Gastroesophageal sphincter (tissue), 3 donors: Measurements from ENCODE around the gene UBE2J2.

ENCODE experiments used
- CTCF ChIP-seq, 4 experiments: fragments of 200-600 bp in 2 of 4; fragments of 450-650 bp in 2 of 4; sonication (generic) in 1 of 4; IDR thresholded peaks; one replicate each; pipeline ENCODE4 v1.5.1; 2017 to 2019; ENCODE audit warnings: antibody characterized with exemption in 4 of 4, mild to moderate bottlenecking in 2 of 4, moderate library complexity in 2 of 4
- EP300 ChIP-seq: sonication (generic); formaldehyde crosslinking; IDR thresholded peaks from one replicate; pipeline ENCODE4 v1.6.1; 2017; ENCODE audit warnings: antibody characterized with exemption, mild to moderate bottlenecking
- POLR2A ChIP-seq, 2 donors: fragments of 450-650 bp; IDR thresholded peaks; one replicate each; pipeline ENCODE4 v1.6.1; 2017; ENCODE audit warnings: antibody characterized with exemption in 2 of 2, mild to moderate bottlenecking in 2 of 2, moderate library complexity in 1 of 2
- POLR2AphosphoS5 ChIP-seq: sonication (generic); formaldehyde crosslinking; IDR thresholded peaks from one replicate; pipeline ENCODE4 v1.6.1; 2017; ENCODE audit warnings: antibody characterized with exemption

DNA sequence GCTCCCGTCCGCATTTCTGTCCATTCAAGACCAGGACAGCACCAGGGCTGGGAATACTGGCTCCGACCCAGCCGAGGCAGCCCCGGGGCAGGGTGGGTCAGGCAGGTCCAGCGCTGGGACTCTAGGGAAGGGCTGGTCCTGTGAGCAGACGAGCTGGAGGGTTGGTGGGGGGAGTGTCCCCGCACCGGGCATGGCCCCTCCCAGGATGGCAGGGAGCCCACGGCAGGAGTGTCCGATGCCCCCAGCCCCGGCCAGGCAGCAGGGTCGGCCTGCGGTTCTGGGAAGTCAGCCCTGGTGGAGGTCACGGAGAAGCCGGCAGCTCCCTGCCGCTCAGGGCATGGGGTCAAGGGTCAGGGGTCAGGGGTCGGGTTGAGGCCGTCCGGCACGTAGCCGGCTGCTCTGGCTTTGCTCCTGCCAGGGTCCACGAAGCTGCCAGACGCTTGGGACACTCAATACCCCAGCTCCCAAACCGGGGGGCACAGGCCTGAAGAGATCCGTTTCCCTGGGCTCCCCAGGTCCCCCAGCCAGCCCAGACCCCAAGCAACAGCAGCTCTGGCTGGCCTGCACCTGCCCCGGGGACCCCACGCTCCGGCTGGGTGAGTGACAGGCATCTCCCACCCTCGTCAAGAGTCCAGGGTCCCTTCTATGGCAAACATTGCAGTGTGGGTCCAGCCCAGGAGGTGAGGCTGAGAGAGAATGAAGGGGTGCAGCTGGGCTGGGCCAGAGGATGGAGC, 33.9 kb downstream of the UBE2J2 start:
- TF ChIP-seq POLR2A (IDR thresholded peaks at IDR 0.05) (no peak), CTCF (IDR thresholded peaks at IDR 0.05) (no peak), POLR2AphosphoS5 (no peak), EP300 (no peak)
